Liver (tissue), 2 donors: Measurements from ENCODE around the gene ALK.

ENCODE experiments used
- MAX ChIP-seq: IDR thresholded peaks from 2 replicates; pipeline ENCODE4 v1.6.1; 2016; ENCODE audit warnings: antibody characterized with exemption
- RAD21 ChIP-seq, 2 donors: IDR thresholded peaks; 2 replicates each; pipeline ENCODE4 v1.6.1; 2016; ENCODE audit warnings: antibody characterized with exemption in 2 of 2, mild to moderate bottlenecking in 2 of 2
- donor health status: healthy.

GRCh38 chr2:29269765-29270109, 651.6 kb downstream of the ALK start:
- TF ChIP-seq RAD21 (IDR thresholded peaks at IDR 0.05) (no peak), MAX (no peak)
